Sigmoid colon (tissue), 7 donors: ENCODE data around the gene SIK2. TPM values are rescaled to one million over a fixed set of nuclear protein-coding genes. Genes with fewer than 3 reads are reported as not detected.
A peak's percentile ranks its signal among the peaks of the same experiment; 100 is the strongest.

Experiments used
- DNase-seq: peaks from one replicate; pipeline ENCODE4 v3.0.0-alpha.2; 2019
- H3K27ac ChIP-seq, 4 donors: fragments of 200-600 bp; sonication (generic); one replicate each; pipeline ENCODE4 v1.5.1; 2016 to 2019; ENCODE audit warnings: mild to moderate bottlenecking in 1 of 4
- H3K27me3 ChIP-seq, 3 donors: fragments of 200-600 bp; sonication (generic); one replicate each; pipeline ENCODE4 v1.5.1; 2019; ENCODE audit warnings: mild to moderate bottlenecking in 1 of 3
- H3K36me3 ChIP-seq, 4 donors: fragments of 200-600 bp; sonication (generic); one replicate each; pipeline ENCODE4 v1.5.1; 2016 to 2019
- H3K4me1 ChIP-seq, 4 donors: fragments of 200-600 bp; sonication (generic); one replicate each; pipeline ENCODE4 v1.5.1; 2017 to 2019
- H3K4me3 ChIP-seq, 4 donors: fragments of 200-600 bp; sonication (generic); one replicate each; pipeline ENCODE4 v1.5.1; 2017 to 2019; ENCODE audit warnings: mild to moderate bottlenecking in 2 of 4, moderate library complexity in 1 of 4
- H3K9me3 ChIP-seq, 4 donors: fragments of 200-600 bp in 3 of 4; sonication (generic) in 3 of 4; one replicate each; pipeline versions ENCODE4 v1.5.1 to v1.6.1; 2013 to 2019
- EP300 ChIP-seq, 4 donors: sonication (generic); formaldehyde crosslinking; IDR thresholded peaks; one replicate each; pipeline ENCODE4 v1.6.1; 2017; ENCODE audit warnings: antibody characterized with exemption in 4 of 4
- POLR2A ChIP-seq, 2 donors: fragments of 450-650 bp; IDR thresholded peaks; one replicate each; pipeline ENCODE4 v1.6.1; 2016; ENCODE audit warnings: antibody characterized with exemption in 2 of 2, mild to moderate bottlenecking in 2 of 2, moderate library complexity in 2 of 2
- POLR2AphosphoS5 ChIP-seq, 4 donors: sonication (generic); formaldehyde crosslinking; IDR thresholded peaks; one replicate each; pipeline ENCODE4 v1.6.1; 2017; ENCODE audit warnings: antibody characterized with exemption in 4 of 4
- WGBS, 2 donors: extraction: QIAGEN DNeasy Blood & Tissue Kit; methylation state at CpG; one replicate each; pipeline ENCODE4 v1.1.7; 2013; 5-methylcytosine and 5-hydroxymethylcytosine counted together
- intact Hi-C: fragments of 100-400 bp; cut with DNase I; formaldehyde crosslinking; loops from one replicate; pipeline ENCODE4 v1.15.1; 2023
- polyA plus RNA-seq, 3 donors: library from polyadenylated mRNA; stranded (reverse); fragments of 200-250 nt; gene quantifications; one replicate each; pipeline ENCODE4 v1.2.3, GENCODE V29; 2013
- total RNA-seq, 4 donors: library from RNA; depleted of rRNA; stranded (reverse); fragments of >200 nt; gene quantifications; one replicate each; pipeline ENCODE4 v1.1.0, GENCODE V29; 2016
- TF ChIP-seq, protein P1 (sequence below), 4 experiments: fragments of 450-650 bp in 3 of 4; fragments of 200-600 bp in 1 of 4; IDR thresholded peaks; one replicate each; pipeline ENCODE4 v1.5.1; 2016 to 2019; ENCODE audit warnings: antibody characterized with exemption in 4 of 4, mild to moderate bottlenecking in 3 of 4, moderate library complexity in 2 of 4
- donor health status: healthy with polysubstance abuse.
- donor health status: Bipolar disorder and iron deficiency.
- donor health status: healthy.

SIK2 gene
- total and polyA plus RNA-seq, 7 donors, result 4.8 to 14.1 (median 10.7) TPM

DNA sequence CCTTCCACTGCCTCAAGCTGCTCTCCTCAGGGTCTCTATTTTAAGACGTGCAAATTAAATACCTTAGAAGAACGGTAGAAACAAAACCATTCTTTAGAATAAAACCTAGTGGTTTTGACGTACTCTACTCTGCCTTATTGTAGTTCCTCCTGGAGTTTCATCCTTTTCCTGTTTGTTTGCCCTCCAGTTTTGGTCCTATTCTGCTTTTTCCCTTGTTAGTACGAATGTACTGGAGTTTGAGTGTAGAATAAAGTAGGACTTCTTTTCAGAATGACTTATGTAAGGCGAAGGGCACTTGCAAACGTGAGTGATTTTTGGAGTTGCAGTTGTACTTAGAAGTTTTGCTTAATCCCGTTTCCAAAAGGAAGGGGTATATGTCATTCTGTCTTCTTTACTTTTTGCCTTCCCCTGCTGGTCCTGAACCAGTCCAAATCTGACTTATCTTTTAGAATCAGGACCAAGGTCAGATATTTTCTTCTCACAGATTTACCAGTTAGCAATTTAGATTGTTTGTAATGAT, 1.4 kb downstream of the SIK2 start:
- no peak for DNase-seq
- Histone ChIP-seq H3K27ac (peak overlapping the region; percentile 95 to 98 (median 98)), H3K36me3 (no peaks in the 10 kb centered on the region), H3K27me3 (no peaks in the 10 kb centered on the region), H3K4me1 (peaks cover 0 to 63% (median 40%) of the 10 kb centered on the region in 4 donors), H3K4me3 (peak overlapping the region; percentile 86 to 92 (median 91)), H3K9me3 (no peaks in the 10 kb centered on the region)
- intact Hi-C loops, result loop anchor here (5.0 to 10.0 kb wide), 2 partner anchors 239 to 371 kb away; no protein-coding TSS in a partner anchor
- whole genome bisulfite sequencing, 2 donors, result 12 to 15% methylated on average over 7 of the region's 7 CpGs
- TF ChIP-seq EP300 (IDR thresholded peaks at IDR 0.05) (no peak), POLR2A (IDR thresholded peaks at IDR 0.05) (no peak), POLR2AphosphoS5 (IDR thresholded peaks at IDR 0.05) (no peak)
- TF ChIP-seq, protein P1, sequence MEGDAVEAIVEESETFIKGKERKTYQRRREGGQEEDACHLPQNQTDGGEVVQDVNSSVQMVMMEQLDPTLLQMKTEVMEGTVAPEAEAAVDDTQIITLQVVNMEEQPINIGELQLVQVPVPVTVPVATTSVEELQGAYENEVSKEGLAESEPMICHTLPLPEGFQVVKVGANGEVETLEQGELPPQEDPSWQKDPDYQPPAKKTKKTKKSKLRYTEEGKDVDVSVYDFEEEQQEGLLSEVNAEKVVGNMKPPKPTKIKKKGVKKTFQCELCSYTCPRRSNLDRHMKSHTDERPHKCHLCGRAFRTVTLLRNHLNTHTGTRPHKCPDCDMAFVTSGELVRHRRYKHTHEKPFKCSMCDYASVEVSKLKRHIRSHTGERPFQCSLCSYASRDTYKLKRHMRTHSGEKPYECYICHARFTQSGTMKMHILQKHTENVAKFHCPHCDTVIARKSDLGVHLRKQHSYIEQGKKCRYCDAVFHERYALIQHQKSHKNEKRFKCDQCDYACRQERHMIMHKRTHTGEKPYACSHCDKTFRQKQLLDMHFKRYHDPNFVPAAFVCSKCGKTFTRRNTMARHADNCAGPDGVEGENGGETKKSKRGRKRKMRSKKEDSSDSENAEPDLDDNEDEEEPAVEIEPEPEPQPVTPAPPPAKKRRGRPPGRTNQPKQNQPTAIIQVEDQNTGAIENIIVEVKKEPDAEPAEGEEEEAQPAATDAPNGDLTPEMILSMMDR (IDR thresholded peaks at IDR 0.05), result no peak

DNA sequence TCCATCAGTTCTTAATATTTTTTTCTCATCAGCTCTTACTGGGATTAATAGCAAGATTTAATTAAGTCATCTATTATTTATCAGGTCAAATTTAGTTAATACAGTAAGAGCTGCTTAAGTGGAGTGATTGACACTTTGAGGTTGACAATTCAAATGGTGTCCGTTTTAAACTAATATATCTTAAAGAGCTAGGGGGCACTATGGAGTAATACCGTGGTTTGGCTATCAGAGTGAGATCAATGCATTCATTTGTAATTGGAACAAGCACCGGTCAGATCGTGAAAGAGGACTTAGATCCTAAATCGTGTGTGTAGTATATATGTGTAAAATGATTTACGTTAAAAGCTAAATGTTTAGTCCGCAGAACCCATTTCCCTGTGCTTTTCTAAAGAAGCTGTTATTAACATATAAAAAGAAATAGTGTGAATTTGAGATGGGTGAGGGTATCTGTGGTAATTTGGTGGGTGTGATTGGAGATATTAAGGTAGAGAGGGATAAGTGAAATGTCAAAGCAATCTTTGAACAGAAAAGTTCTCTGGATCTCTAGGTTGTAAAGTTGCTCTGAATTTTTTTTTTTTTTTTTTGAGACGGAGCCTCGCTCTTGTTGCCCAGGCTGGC, 2.3 kb downstream of the SIK2 start:
- no peak for TF ChIP-seq POLR2A (IDR thresholded peaks at IDR 0.05)
- TF ChIP-seq, protein P1 (IDR thresholded peaks at IDR 0.05), result peak in 3 of 4 experiments; percentile 49 to 66 (median 50)
- H3K27ac ChIP-seq, result peak overlapping the region in 3 of 4 donors; percentile 97 to 98 (median 98)
- WGBS, 2 donors, result 26 to 35% methylated on average over 9 of the region's 9 CpGs
- peaks cover 0 to 63% (median 40%) of the 10 kb centered on the region in 4 donors for H3K4me1 ChIP-seq
- H3K36me3 ChIP-seq, result no peaks in the 10 kb centered on the region
- H3K27me3 ChIP-seq, result no peaks in the 10 kb centered on the region
- H3K9me3 ChIP-seq, result no peaks in the 10 kb centered on the region
- H3K4me3 ChIP-seq, result peak overlapping the region in 3 of 4 donors; percentile 8 to 91 (median 91)
- intact Hi-C loops, result loop anchor here (5.0 to 10.0 kb wide), 2 partner anchors 238 to 370 kb away; no protein-coding TSS in a partner anchor
- DNase-seq, result no peak

DNA sequence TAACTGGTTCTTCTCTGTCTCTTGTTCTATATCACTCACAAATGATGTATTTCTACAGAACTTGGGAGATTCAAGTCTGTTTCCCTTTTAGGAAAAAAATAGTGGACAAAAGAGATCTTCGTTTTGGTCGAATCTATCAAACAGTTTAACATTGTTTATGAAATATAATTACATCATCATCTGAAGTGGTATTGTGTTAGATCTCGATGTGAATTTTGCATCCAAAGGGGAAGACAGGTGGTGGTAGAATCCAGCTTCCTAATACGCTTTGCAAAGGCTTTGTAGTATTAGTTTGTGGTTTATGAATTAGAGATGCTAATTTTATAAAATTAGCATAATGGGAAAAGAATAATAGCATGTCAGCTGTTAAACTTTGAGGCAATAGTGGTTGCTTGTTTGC, 3.4 kb downstream of the SIK2 start:
- Histone ChIP-seq H3K36me3 (no peaks in the 10 kb centered on the region), H3K27ac (no peak overlapping the region), H3K4me3 (no peak overlapping the region), H3K9me3 (no peaks in the 10 kb centered on the region), H3K27me3 (no peaks in the 10 kb centered on the region), H3K4me1 (peaks cover 0 to 63% (median 40%) of the 10 kb centered on the region in 4 donors)
- TF ChIP-seq POLR2A (IDR thresholded peaks at IDR 0.05), result no peak
- no peak for TF ChIP-seq POLR2AphosphoS5 (IDR thresholded peaks at IDR 0.05)
- TF ChIP-seq, protein P1 (IDR thresholded peaks at IDR 0.05), result no peak
- no peak for TF ChIP-seq EP300 (IDR thresholded peaks at IDR 0.05)
- no peak for DNase-seq
- intact Hi-C loops, result loop anchor here (10.0 kb wide), 1 partner anchor 369 kb away; no protein-coding TSS in a partner anchor
- 66 to 72% methylated on average over 4 of the region's 4 CpGs for WGBS, 2 donors

DNA sequence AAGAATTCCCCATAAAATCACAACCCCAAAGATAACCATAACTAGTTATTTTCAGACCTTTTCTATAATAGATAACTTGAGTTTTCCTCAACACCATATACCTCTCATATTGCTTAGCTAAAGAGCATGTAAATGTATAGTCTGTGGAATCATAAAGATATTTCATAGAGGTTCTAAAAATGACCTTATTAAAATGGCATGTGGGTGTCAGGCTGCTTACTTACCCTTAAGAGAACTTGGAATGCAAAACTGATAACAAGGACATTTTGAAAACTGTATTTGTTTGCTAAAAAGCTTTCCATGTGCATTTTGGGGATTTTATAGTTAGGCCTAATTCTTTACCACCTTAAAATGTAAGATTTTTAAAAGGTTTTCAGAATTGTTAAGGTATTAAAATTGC, 4.7 kb downstream of the SIK2 start:
- Histone ChIP-seq H3K4me3 (no peak overlapping the region), H3K36me3 (no peaks in the 10 kb centered on the region), H3K4me1 (peaks cover 0 to 64% (median 38%) of the 10 kb centered on the region in 4 donors), H3K9me3 (no peaks in the 10 kb centered on the region), H3K27ac (no peak overlapping the region), H3K27me3 (no peaks in the 10 kb centered on the region)
- DNase-seq, result no peak
- TF ChIP-seq POLR2AphosphoS5 (IDR thresholded peaks at IDR 0.05) (no peak), EP300 (IDR thresholded peaks at IDR 0.05) (no peak)
- intact Hi-C loops, result loop anchor here (10.0 kb wide), 1 partner anchor 368 kb away; no protein-coding TSS in a partner anchor

DNA sequence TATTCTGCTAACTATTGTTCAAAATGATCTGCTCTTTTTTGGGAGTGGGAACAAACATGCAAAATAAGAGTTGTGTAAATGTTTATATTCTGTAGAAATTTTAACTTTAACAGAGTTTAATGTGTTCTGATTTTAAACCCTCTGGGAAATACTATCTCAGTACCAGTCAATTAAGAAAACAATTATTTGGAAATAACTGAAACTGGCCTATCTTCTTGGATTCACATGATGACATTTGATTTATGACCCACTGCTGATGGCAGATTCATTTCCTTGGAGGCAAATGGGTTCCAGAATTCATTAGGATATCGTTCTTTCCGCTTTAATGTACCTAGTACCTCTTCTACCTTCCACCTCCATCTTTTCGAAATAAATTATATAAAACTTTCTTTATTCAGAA, 5.5 kb downstream of the SIK2 start:
- 94 to 97% methylated on average over 3 of the region's 3 CpGs for WGBS, 2 donors
- no peak for DNase-seq
- no peaks in the 10 kb centered on the region for H3K36me3 ChIP-seq
- no peak overlapping the region for H3K27ac ChIP-seq
- no peaks in the 10 kb centered on the region for H3K9me3 ChIP-seq
- TF ChIP-seq EP300 (IDR thresholded peaks at IDR 0.05), result no peak
- TF ChIP-seq POLR2A (IDR thresholded peaks at IDR 0.05), result no peak
- TF ChIP-seq, protein P1 (IDR thresholded peaks at IDR 0.05), result no peak
- no peak for TF ChIP-seq POLR2AphosphoS5 (IDR thresholded peaks at IDR 0.05)
- H3K4me1 ChIP-seq, result peaks cover 0 to 70% (median 44%) of the 10 kb centered on the region in 4 donors
- intact Hi-C loops, result loop anchor here (10.0 kb wide), 1 partner anchor 367 kb away; no protein-coding TSS in a partner anchor
- H3K27me3 ChIP-seq, result no peaks in the 10 kb centered on the region
- H3K4me3 ChIP-seq, result no peak overlapping the region
